ENCODE data around the gene SDHAF2.
"Not testable (repeated sequence)": the region's sequence is repeated elsewhere in the genome, so short reads cannot be mapped to it uniquely, and the experiment has no call there.

SDHAF2 gene

GRCh38 chr11:61425367-61426131 lies 4.4 kb upstream of the SDHAF2 start:
- no peak for FAIRE-seq
- no peak for TF ChIP-seq CTCF (IDR thresholded peaks at IDR 0.05; ENCODE audit: insufficient read depth, missing control alignments)
- DNase-seq (ENCODE audit: insufficient read length, low spot score) = no peak

GRCh38 chr11:61429346-61429690 lies 606 bp upstream of the SDHAF2 start:
- TF ChIP-seq CTCF (IDR thresholded peaks at IDR 0.05; ENCODE audit: insufficient read depth, missing control alignments) = no peak
- no peak for FAIRE-seq
- DNase-seq (ENCODE audit: insufficient read length, low spot score) = no peak

DNA sequence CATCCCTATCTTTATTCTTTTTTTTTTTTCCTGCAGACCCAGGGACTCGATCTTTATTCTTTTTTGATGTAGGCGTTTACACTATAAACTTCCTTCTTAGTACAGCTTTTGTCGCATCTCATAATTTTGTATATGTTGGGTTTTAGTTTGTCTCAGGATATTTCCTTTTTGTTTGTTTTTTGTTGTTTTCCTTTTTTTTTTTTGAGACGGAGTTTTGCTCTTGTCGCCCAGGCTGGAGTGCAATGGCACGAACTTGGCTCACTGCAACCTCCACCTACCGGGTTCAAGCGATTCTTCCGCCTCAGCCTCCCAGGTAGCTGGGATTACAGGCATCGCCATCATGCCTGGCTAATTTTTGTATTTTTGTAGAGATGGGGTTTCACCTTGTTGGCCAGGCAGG lies 915 bp downstream of the SDHAF2 start:
- not testable (repeated sequence) for FAIRE-seq; DNase-seq (ENCODE audit: insufficient read length, low spot score)

DNA sequence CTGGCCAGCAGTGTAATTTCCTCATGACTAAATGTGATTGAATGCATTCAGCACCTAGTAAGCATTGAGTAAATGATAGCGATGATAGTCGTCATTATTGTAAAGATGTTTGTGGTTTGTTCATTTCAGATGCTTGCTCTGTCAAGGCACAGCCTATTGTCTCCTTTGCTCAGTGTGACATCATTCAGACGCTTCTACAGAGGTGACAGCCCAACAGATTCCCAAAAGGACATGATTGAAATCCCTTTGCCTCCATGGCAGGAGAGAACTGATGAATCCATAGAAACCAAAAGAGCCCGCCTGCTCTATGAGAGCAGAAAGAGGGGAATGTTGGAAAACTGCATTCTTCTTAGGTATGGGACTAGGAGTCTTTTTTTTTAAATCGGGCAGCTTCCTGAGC lies 7.6 kb downstream of the SDHAF2 start:
- DNase-seq (ENCODE audit: insufficient read length, low spot score) (no peak), FAIRE-seq (no peak)
- no peak for TF ChIP-seq CTCF (IDR thresholded peaks at IDR 0.05; ENCODE audit: insufficient read depth, missing control alignments)

DNA sequence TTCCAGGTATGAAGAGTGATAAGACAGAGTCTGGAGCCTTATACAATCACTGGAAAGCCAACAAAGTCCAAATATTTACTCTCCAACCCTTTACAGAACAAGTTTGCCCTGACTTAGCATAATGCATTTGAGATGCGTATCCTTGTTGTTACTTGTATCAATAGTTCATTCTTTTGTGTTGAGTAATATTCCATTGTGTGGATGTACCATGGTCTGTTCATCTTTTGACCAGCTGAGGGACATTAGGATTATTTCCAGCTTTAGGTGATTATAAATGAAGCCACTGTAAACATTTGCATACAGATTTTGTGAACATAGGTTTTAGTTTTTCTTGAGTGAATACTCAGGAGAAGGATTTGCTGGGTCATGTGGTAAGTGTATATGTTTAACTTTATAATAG lies 9.7 kb downstream of the SDHAF2 start:
- no peak for TF ChIP-seq CTCF (IDR thresholded peaks at IDR 0.05; ENCODE audit: insufficient read depth, missing control alignments)
- FAIRE-seq (no peak), DNase-seq (ENCODE audit: insufficient read length, low spot score) (no peak)

GRCh38 chr11:61442616-61443015 lies 12.7 kb downstream of the SDHAF2 start:
- DNase-seq (ENCODE audit: insufficient read length, low spot score) (no peak), FAIRE-seq (no peak)
- no peak for TF ChIP-seq CTCF (IDR thresholded peaks at IDR 0.05; ENCODE audit: insufficient read depth, missing control alignments)

DNA sequence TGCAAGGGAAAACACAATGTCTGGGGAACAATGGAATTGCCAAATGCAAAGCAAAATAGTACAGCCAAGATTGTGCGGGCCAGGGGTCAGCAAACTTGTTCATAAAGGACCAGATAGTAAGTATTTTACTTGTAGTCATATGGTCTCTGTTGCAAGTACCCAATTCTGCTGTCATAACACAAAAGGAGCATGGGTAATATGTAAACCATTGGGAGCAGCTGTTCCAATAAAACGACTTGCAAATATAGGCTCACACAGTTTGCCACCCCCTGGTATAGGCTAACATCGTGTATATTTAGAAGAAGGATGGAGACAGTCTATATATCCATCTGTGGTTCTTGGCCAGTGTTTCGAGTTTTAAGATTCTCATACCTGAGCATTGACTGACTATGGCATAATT lies 15.6 kb downstream of the SDHAF2 start:
- TF ChIP-seq CTCF (IDR thresholded peaks at IDR 0.05; ENCODE audit: insufficient read depth, missing control alignments) = no peak
- no peak for FAIRE-seq
- no peak for DNase-seq (ENCODE audit: insufficient read length, low spot score)

GRCh38 chr11:61446211-61446651 lies 16.3 kb downstream of the SDHAF2 start:
- DNase-seq (ENCODE audit: insufficient read length, low spot score) = peak; percentile 67
- peak; percentile 95 for TF ChIP-seq CTCF (IDR thresholded peaks at IDR 0.05; ENCODE audit: insufficient read depth, missing control alignments)
- FAIRE-seq = no peak

All from D721Med (cell line).